HG03108 (cell line): ENCODE results near the gene HOXD13.

Source experiments
- ATAC-seq: cut with Tn5 transposase; IDR thresholded peaks from one replicate; pipeline ENCODE4 v1.9.1; 2021; ENCODE audit warnings: moderate library complexity; ENCODE audit not compliant: unreplicated experiment

The HOXD13 gene

GRCh38 chr2:176118601-176119339, 26.2 kb downstream of the HOXD13 start:
- no peak for ATAC-seq

DNA sequence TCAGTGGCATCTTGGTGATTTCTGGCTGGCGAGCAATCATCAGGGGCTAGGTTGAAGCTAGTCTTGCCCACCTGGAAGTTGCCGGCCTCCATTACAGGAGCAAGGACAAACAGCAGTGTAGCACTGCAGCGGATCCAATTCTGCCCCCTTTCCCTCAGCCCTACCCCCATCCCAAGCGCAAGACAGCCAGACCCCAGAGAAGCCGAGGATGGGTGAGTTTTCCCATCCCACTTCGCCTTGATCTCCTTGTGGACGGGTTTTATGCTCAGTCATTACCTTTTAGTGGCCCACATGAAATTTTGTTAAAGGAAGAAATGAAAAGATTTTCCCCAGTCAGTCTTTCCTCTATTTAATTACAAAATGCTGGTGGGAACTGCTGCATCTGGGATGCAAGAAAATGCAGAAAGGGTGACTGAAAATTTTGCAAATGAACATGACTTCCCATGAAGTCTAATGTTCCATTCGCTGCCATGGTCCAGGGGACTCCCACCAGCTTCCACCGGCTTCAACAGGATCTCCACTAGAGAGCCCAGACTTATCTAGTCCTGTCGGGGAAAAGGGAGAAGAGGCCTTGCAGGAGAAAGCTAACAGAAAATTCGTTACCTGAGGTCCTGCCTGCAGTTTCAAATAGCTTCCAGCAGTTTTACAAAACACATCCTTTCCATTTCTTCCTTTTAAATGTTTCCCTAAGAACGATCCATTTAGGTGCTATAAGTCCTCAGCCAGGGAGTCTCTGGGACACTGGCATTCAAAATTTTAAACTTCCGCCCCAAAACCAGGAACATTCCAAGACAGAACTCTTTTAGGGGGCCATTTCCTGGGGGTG, 28.1 kb downstream of the HOXD13 start:
- ATAC-seq, result no peak

GRCh38 chr2:176121190-176122051, 28.9 kb downstream of the HOXD13 start:
- ATAC-seq, result no peak

GRCh38 chr2:176122052-176122682, 29.6 kb downstream of the HOXD13 start:
- no peak for ATAC-seq

GRCh38 chr2:176122683-176123410, 30.3 kb downstream of the HOXD13 start, which contains the start of gene HOXD9:
TSS of gene HOXD9 (plus strand) at chr2:176122719. CDS start at chr2:176122769, 50 bp downstream.
- ATAC-seq, result no peak

DNA sequence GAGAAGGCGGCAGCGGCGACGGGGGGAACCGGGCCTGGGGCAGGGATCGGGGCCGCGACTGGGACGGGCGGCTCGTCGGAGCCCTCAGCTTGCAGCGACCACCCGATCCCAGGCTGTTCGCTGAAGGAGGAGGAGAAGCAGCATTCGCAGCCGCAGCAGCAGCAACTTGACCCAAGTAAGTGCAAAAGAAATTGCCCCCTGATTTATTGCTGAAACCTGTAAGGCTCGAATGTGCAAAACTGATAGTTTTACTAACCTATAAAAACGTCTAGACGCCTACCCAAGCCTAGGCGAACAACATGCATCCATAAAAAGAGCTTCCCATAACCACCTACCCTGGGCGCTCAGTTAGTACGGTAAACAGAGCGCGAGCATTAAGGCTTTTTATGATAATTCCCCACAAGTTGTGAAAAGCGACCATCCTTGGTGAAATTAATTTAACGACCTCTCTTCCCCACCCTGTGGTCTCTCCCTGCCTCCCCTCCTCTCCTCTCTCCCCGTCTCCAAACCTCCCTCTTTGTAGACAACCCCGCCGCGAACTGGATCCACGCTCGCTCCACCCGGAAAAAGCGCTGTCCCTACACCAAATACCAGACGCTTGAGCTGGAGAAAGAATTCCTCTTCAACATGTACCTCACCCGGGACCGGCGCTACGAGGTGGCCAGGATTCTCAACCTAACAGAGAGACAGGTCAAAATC, 31.0 kb downstream of the HOXD13 start:
- ATAC-seq, result no peak

GRCh38 chr2:176124110-176124946, 31.8 kb downstream of the HOXD13 start:
- ATAC-seq, result no peak

GRCh38 chr2:176124947-176125771, 32.6 kb downstream of the HOXD13 start:
- no peak for ATAC-seq

GRCh38 chr2:176125772-176126054, 33.2 kb downstream of the HOXD13 start:
- no peak for ATAC-seq

DNA sequence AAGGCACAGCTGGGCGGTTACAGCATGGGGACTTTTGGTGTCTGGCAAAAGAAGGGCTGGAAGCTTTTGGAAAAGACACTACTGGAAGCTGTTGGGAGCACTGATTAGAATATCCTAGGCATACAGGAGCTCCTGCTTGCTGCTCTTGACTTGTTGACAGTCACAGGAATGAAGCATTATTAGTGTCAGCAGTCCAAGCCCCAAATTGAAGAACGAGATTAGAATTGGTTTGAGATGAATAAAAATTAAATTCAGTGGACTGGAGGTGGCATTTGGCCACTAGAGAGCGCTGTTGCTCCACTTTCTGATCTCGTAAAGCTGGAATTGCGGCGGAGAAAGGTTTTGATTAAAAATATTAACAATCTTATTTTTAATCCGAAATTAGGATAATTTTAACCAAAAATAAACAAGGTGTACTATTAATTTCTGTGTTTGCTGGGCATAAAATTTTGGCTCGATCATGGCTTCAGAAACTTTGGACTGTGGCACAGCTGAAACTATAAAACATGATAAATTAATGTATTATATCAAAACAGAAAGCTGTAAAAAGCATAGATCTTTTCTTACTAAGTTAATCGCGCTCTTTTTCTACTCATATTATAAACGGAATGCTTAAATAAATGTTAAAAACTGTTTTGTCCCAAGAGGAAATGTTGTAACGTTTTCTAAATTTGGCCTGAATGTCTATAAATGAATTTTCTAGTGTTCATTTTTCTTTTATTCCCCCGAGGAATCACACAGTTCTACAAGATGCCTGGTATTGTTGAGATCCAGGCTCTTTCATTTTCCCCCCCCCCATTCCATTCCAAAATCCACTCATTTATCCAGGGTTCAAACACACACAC, 34.6 kb downstream of the HOXD13 start:
- ATAC-seq, result no peak

DNA sequence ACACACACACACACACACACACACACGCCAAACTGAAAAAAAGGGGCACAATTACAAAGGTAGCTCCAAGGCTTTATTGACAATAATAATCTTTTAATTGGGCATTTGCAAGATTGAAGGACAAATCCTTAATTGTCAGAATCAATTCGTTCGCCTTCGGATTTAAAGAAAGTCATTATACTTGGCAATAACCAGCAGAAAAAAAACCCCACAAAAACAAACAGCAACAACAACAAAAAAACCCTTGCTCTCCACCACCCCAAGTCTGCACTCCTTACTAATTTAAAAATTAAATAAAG, 35.2 kb downstream of the HOXD13 start:
- no peak for ATAC-seq

DNA sequence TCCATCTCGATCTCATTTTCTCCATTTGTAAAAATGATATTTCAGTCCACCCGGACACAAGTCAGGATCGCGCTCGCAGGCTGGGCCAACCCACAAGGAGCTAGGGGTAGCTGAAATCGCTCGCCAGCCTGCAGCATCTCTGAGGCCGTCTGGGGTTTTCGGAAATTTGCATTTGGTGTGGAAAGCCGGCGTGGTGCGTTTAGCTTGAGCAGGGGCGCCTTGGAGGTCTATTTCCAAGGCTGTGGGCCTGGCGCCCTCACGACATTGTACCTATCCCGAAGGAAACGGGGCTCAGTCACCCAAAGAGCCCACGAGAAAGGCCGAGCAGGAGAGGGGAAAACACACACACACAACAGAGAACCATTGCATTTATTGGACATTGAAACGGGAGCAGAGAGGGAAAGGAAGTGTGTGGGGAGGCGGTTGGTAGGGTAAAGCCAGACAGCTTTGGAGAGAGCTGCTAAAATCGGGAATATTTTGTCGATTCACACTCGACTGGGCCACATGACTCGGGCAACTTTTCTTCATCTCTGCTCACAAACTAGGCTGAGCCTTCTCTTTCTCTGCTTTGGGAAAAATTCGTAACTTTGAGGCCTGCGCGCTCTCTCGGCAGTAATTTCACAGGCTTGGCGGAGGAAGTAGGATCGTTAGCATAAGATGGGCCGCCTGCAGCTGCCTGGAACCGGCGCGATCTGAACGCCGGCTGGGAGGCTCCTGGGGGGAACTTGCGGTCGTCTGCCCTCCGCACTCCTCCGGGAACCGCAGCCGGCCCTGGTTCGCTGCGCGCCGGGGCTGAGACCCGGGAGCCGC, 35.9 kb downstream of the HOXD13 start:
- ATAC-seq, result no peak

DNA sequence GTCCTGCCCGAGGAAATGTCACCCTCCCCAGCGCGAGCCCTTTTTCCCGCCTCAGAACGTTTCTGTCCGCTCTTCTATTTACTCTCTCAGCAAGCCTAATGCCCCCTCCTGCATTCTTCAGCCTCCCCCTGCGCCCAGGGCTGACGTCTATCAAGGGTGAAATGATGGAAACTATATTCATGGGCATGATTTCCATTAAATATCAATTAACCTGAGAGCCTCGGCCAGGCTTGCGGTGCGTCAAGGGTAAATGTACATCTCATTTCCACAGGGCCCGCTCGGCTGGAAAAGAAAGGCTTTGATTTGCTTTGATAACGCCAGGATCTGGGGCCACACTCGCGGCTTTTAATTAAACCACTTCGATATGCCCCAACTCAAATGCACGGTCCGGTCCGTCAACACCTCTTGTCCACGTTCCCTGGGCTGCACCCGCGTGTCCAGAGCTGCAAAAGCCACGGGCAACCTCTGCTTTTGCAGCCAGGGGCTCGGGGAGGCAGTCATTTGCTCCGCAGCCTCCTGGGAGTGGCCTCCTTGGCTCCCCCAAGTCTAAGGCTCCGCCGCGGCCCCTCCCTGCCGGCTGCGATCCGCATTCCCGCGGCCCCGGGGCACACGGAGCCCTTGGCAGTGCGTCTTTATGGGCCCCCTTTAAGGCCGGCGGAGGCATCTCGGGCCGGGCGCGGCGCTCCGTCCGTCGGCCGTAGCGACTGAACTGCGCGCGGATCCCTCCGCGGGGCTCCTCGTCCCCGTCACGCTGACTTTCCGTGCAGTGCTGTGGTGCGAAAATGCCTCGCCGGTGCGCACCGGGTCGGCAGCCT, 36.7 kb downstream of the HOXD13 start, which contains the start of gene HOXD8:
TSS of gene HOXD8 (plus strand) at position 724 of the 815 bp plus-strand sequence. CDS start 662 bp downstream, outside the sequence.
- ATAC-seq, result no peak

GRCh38 chr2:176129813-176130146, 37.3 kb downstream of the HOXD13 start:
- ATAC-seq, result no peak

DNA sequence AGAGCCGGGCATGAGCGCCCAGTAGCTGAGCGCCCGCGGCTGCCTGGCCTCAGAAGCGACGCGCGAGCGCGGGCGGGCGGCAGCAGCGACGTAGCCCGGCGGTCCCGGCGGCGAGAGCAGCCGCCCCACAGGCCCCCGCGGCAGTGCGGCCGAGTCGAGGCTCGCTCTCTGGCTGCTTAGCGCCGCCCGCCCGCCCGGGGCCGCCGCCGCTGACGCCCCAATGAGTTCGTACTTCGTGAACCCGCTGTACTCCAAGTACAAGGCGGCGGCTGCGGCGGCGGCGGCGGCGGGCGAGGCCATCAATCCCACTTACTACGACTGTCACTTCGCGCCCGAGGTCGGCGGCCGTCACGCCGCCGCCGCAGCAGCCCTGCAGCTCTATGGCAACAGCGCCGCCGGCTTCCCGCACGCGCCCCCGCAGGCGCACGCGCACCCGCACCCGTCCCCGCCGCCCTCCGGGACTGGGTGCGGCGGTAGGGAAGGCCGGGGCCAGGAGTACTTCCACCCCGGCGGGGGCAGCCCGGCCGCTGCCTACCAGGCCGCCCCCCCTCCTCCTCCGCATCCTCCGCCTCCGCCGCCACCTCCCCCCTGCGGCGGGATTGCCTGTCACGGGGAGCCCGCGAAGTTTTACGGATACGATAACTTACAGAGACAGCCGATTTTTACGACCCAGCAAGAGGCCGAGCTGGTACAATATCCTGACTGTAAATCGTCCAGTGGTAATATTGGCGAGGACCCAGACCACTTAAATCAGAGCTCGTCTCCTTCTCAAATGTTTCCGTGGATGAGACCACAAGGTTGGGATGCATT, 37.8 kb downstream of the HOXD13 start:
- no peak for ATAC-seq
